SK-N-SH (cell line): ENCODE measurements around the gene DCTD. TPM values are rescaled to one million over a fixed set of nuclear protein-coding genes. Genes with fewer than 3 reads are reported as not detected.

ENCODE experiments used
- CTCF ChIA-PET: fragments of 300-600, 350-600 bp; formaldehyde crosslinking; extraction: SDS; loops from one replicate; lab custom pipeline; 2021; lab: Yijun Ruan, JAX
- POLR2A ChIA-PET: fragments of 350-600 bp; sonication (Branson Sonifier 250); formaldehyde crosslinking; extraction: SDS; loops from one replicate; lab custom pipeline; 2020; ENCODE audit warnings: antibody characterized with exemption, inconsistent platforms; lab: Yijun Ruan, JAX
- DNase-seq: peaks from one replicate; pipeline ENCODE4 v3.0.0; 2012
- H2AFZ ChIP-seq: fragments of 200-600 bp; sonication (generic); 2 replicates; pipeline ENCODE4 v1.8.1; 2016; ENCODE audit warnings: antibody characterized with exemption, mild to moderate bottlenecking, low read depth
- H3F3A ChIP-seq: fragments of 200-600 bp; sonication (generic); replicated peaks from 2 replicates; pipeline ENCODE3; 2016; ENCODE audit warnings: antibody characterized with exemption, mild to moderate bottlenecking; ENCODE audit not compliant: insufficient read depth
- H3K27ac ChIP-seq, 2 experiments: fragments of 200-500 bp in 1 of 2; fragments of 200-600 bp in 1 of 2; sonication (Bioruptor generic) in 1 of 2; sonication (generic), shearing (Covaris generic) in 1 of 2; 2 replicates each; pipeline versions ENCODE4 v1.5.1 to v1.6.1; 2014 to 2016; ENCODE audit warnings: low read depth in 2 of 2, inconsistent platforms in 1 of 2, low read length in 1 of 2, mild to moderate bottlenecking in 1 of 2, mixed read lengths in 1 of 2
- H3K27me3 ChIP-seq: fragments of 200-600 bp; sonication (generic), shearing (Covaris generic); 2 replicates; pipeline ENCODE4 v1.6.1; 2016; ENCODE audit warnings: mixed run types; ENCODE audit not compliant: insufficient read depth
- H3K36me3 ChIP-seq, 2 experiments: fragments of 200-500 bp in 1 of 2; fragments of 200-600 bp in 1 of 2; sonication (Bioruptor generic) in 1 of 2; sonication (generic) in 1 of 2; replicated peaks in 1 of 2; 2 replicates each; pipeline versions ENCODE3 to v1.5.1; 2014 to 2016; ENCODE audit warnings: low read length in 1 of 2, mild to moderate bottlenecking in 1 of 2; ENCODE audit not compliant: insufficient read depth in 2 of 2, control insufficient read depth in 1 of 2
- H3K4me1 ChIP-seq, 2 experiments: fragments of 200-500 bp in 1 of 2; fragments of 200-600 bp in 1 of 2; sonication (Bioruptor generic) in 1 of 2; sonication (generic), shearing (Covaris generic) in 1 of 2; 2 replicates each; pipeline versions ENCODE4 v1.5.1 to v1.6.1; 2014 to 2016; ENCODE audit warnings: low read depth in 1 of 2, low read length in 1 of 2, mixed run types in 1 of 2; ENCODE audit not compliant: insufficient read depth in 2 of 2, control insufficient read depth in 1 of 2
- H3K4me2 ChIP-seq: fragments of 200-600 bp; sonication (generic), shearing (Covaris generic); 2 replicates; pipeline ENCODE4 v1.6.1; 2017; ENCODE audit warnings: mixed run types
- H3K4me3 ChIP-seq, 2 experiments: fragments of 200-500 bp in 1 of 2; fragments of 200-600 bp in 1 of 2; sonication (Bioruptor generic) in 1 of 2; sonication (generic), shearing (Covaris generic) in 1 of 2; 2 replicates each; pipeline versions ENCODE4 v1.5.1 to v1.8.1; 2014 to 2016; ENCODE audit warnings: low read depth in 2 of 2, inconsistent platforms in 1 of 2, low read length in 1 of 2, mild to moderate bottlenecking in 1 of 2, mixed read lengths in 1 of 2, moderate library complexity in 1 of 2
- H3K79me2 ChIP-seq: fragments of 200-600 bp; sonication (generic); 2 replicates; pipeline ENCODE4 v1.8.1; 2017; ENCODE audit warnings: mild to moderate bottlenecking; ENCODE audit not compliant: insufficient read depth
- H3K9ac ChIP-seq: fragments of 200-600 bp; sonication (generic); 2 replicates; pipeline ENCODE4 v1.6.1; 2017; ENCODE audit warnings: mixed run types
- H3K9me2 ChIP-seq: fragments of 200-600 bp; sonication (generic); 2 replicates; pipeline ENCODE4 v1.6.1; 2017; ENCODE audit warnings: mixed run types
- H3K9me3 ChIP-seq: fragments of 200-600 bp; sonication (generic); 2 replicates; pipeline ENCODE4 v1.6.1; 2017; ENCODE audit warnings: mixed run types, mild to moderate bottlenecking, moderate library complexity
- H4K20me1 ChIP-seq: fragments of 200-600 bp; sonication (generic); 2 replicates; pipeline ENCODE4 v1.6.1; 2017; ENCODE audit warnings: mild to moderate bottlenecking, mixed run types; ENCODE audit not compliant: insufficient read depth
- JUND ChIP-seq: IDR thresholded peaks from 2 replicates; pipeline ENCODE4 v1.4.0; 2012
- MXI1 ChIP-seq: IDR thresholded peaks from 2 replicates; pipeline ENCODE4 v1.6.1; 2012; ENCODE audit warnings: mild to moderate bottlenecking, low read depth, low read length, improper control_type of control experiment
- REST ChIP-seq: IDR thresholded peaks from 2 replicates; pipeline ENCODE4 v1.6.1; 2012; ENCODE audit warnings: mild to moderate bottlenecking, low read depth, low read length, moderate library complexity
- RXRA ChIP-seq: IDR thresholded peaks from 2 replicates; pipeline ENCODE4 v1.4.0; 2012; ENCODE audit warnings: low read depth, mild to moderate bottlenecking, borderline replicate concordance
- SIN3A ChIP-seq: IDR thresholded peaks from 2 replicates; pipeline ENCODE4 v1.6.1; 2012; ENCODE audit warnings: low read depth, mild to moderate bottlenecking, low read length, moderate library complexity, borderline replicate concordance
- TAF1 ChIP-seq: IDR thresholded peaks from 2 replicates; pipeline ENCODE4 v1.6.1; 2012; ENCODE audit warnings: low read depth, mild to moderate bottlenecking, low read length, moderate library complexity, borderline replicate concordance
- TEAD4 ChIP-seq: IDR thresholded peaks from 2 replicates; pipeline ENCODE4 v1.4.0; 2012; ENCODE audit warnings: mild to moderate bottlenecking, borderline replicate concordance; ENCODE audit not compliant: insufficient read depth
- WGBS: methylation state at CpG from one replicate; pipeline ENCODE4 v1.1.6; 2017; ENCODE audit warnings: low lambda C conversion rate; 5-methylcytosine and 5-hydroxymethylcytosine counted together
- polyA plus RNA-seq, 3 experiments: library from polyadenylated mRNA; depleted of rRNA; stranded (reverse); fragments of >200 nt; gene quantifications; 2 replicates each; pipeline ENCODE4 v1.2.3, GENCODE V29; 2012
- TF ChIP-seq, protein P1 (sequence below): fragments of 200-600 bp; sonication (generic); IDR thresholded peaks from 2 replicates; pipeline ENCODE4 v1.6.1; 2017; ENCODE audit warnings: antibody characterized with exemption, mild to moderate bottlenecking, moderate library complexity

DCTD gene
- polyA plus RNA-seq, 1 of the 3 experiments (the other 2 are of a cell fraction), result 123 TPM

DNA sequence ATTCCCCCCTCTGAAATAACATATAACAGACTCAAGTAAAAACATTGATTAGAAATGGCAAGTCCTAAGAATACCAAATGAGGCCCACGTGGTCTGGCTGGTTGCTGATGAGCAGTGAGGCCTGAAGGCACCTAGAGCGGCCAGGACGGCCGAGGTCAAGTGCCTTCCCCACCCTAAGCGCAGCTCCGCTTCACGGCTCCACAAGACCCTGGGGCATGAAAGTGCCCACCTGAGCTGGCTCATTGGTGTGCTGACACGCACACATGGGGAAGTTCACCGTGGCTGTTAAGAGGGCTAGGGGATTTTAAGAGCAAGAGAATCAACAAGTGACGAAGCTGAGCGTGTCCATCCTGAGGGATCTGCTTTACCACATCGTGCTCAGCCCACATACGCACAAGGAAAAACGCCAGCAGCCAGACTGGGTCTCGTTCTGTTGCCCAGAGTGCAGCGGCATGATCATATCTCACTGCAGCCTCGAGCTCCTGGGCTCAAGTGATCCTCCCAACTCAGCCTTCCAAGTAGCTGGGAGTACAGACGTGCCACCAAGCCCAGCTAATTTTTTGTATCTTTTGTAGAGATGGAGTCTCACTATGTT lies 22.4 kb downstream of the DCTD start (continued):
- TF ChIP-seq JUND (no peak), TEAD4 (no peak), TAF1 (no peak)

DNA sequence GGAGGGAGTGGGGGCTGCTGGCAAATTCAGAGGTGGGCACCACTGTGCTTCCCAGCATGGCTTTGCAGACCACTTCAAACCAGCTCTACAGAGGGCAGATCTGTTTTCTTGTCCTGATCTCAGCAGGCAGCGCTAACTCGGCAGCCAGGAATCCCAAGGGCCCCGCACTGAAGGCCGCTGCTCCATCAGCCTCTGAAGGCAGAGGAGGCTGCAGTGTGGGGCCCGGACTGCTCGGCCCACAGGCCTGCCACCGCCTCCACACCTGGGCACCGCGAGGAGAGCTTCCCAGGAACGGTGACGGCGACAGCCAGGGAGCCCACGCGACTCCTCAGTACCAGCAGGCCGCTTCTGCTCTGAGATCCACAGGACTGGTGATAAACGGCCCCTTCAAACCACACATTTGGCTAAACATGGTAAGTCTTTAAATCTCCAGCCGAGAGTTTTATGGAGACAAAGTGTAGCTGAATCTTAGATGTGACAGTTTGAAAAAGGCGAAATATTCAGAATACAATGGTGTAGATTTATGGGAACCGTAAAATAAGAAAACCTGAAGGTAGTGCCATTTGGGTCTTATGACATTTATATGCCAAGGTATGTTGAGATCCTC lies 23.6 kb downstream of the DCTD start:
- Histone ChIP-seq H3K9me3 (no peaks in the 10 kb centered on the region), H3K4me2 (no peak overlapping the region), H3K79me2 (no peaks in the 10 kb centered on the region; the same call in 1 of the 2 replicates), H3K27me3 (no peaks in the 10 kb centered on the region), H2AFZ (no peak overlapping the region), H3K4me1 (peaks cover 0 to 11% of the 10 kb centered on the region in 2 experiments; a peak in 2 of 4 replicates), H3K27ac (no peak overlapping the region; a peak in 1 of 4 replicates), H3K9me2 (no peaks in the 10 kb centered on the region), H3K9ac (no peak overlapping the region), H4K20me1 (no peaks in the 10 kb centered on the region), H3F3A (peaks cover 4% of the 10 kb centered on the region), H3K36me3 (peaks cover 33 to 80% of the 10 kb centered on the region in 2 experiments), H3K4me3 (no peak overlapping the region)
- DNase-seq, result no peak
- WGBS, result 94% methylated on average over 12 of the region's 19 CpGs
- TF ChIP-seq MXI1 (no peak), REST (no peak), RXRA (no peak), SIN3A (no peak)
- TF ChIP-seq, protein P1, sequence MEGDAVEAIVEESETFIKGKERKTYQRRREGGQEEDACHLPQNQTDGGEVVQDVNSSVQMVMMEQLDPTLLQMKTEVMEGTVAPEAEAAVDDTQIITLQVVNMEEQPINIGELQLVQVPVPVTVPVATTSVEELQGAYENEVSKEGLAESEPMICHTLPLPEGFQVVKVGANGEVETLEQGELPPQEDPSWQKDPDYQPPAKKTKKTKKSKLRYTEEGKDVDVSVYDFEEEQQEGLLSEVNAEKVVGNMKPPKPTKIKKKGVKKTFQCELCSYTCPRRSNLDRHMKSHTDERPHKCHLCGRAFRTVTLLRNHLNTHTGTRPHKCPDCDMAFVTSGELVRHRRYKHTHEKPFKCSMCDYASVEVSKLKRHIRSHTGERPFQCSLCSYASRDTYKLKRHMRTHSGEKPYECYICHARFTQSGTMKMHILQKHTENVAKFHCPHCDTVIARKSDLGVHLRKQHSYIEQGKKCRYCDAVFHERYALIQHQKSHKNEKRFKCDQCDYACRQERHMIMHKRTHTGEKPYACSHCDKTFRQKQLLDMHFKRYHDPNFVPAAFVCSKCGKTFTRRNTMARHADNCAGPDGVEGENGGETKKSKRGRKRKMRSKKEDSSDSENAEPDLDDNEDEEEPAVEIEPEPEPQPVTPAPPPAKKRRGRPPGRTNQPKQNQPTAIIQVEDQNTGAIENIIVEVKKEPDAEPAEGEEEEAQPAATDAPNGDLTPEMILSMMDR, result no peak
- ChIA-PET CTCF (interaction anchor here (1.1 to 1.3 kb wide), 2 partner anchors 12 to 32 kb away, joined by 3 to 4 read pairs; no protein-coding TSS in a partner anchor), POLR2A (interaction anchor here (1.9 kb wide), 1 partner anchor 11 kb away, joined by 4 read pairs; no protein-coding TSS in a partner anchor)
